OCI-LY1 (cell line): ENCODE data around the gene NTSR1.

Experiments
- EZH2 ChIP-seq: fragments of 200-600 bp; sonication (generic), shearing (Covaris generic); IDR thresholded peaks from 2 replicates; pipeline ENCODE4 v1.8.0; 2017; ENCODE audit warnings: borderline replicate concordance, mixed run types, mild to moderate bottlenecking, antibody characterized with exemption, low read length, moderate library complexity, mixed read lengths
- TF ChIP-seq, protein P1 (sequence below): fragments of 200-600 bp; sonication (generic), shearing (Covaris generic); IDR thresholded peaks from 2 replicates; pipeline ENCODE4 v1.5.1; 2017; ENCODE audit warnings: mild to moderate bottlenecking, antibody characterized with exemption, low read length, moderate library complexity, mixed read lengths

DNA sequence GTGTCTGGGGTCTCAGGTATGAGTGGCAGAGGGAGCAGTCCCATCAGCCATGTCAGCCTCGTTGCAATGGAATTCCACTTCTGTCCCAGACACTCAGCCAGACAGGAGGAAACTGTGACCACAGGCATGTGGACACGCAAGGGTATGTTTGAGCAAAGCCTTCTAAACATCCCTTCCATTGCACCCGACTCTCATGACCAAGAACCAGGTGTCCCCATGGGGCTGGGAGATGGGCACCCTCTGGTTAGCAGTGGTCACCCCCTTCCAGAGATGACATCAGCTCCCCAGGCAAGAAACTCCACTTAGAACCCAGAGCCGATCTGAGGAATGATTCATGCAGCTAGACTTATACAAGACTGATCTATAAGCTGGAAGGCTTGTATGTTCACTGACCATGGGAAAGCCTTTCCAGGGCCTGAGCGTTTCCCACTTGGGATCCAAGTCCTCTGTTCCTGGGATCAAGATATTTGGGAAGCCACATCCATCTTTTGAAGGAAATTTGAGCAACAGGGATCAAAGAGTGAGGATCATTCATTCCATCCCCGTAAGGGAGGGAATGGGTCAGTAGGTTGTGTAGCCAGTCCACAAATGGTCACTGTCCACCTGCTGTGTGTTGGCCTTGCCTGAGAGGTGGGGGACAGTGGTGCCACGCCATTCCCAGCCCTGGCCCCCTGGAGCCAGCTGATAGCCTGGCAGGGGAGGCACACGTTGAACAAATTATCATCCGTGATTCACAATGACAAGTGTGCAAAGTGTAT lies 83.7 kb downstream of the NTSR1 start:
- TF ChIP-seq, protein P1, sequence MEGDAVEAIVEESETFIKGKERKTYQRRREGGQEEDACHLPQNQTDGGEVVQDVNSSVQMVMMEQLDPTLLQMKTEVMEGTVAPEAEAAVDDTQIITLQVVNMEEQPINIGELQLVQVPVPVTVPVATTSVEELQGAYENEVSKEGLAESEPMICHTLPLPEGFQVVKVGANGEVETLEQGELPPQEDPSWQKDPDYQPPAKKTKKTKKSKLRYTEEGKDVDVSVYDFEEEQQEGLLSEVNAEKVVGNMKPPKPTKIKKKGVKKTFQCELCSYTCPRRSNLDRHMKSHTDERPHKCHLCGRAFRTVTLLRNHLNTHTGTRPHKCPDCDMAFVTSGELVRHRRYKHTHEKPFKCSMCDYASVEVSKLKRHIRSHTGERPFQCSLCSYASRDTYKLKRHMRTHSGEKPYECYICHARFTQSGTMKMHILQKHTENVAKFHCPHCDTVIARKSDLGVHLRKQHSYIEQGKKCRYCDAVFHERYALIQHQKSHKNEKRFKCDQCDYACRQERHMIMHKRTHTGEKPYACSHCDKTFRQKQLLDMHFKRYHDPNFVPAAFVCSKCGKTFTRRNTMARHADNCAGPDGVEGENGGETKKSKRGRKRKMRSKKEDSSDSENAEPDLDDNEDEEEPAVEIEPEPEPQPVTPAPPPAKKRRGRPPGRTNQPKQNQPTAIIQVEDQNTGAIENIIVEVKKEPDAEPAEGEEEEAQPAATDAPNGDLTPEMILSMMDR, result no peak
- TF ChIP-seq EZH2, result no peak
